GM12864 (cell line): Measurements from ENCODE around the gene FAS.

Experiments
- DNase-seq: peaks from one replicate; pipeline ENCODE4 v3.0.0-alpha.2; 2011; ENCODE audit warnings: low read depth
- H3K4me3 ChIP-seq: 2 replicates; pipeline ENCODE4 v1.5.1; 2011; ENCODE audit warnings: mild to moderate bottlenecking, low read depth, low read length, control low read depth
- CTCF ChIP-seq: IDR thresholded peaks from 2 replicates; pipeline ENCODE4 v1.5.1; 2011; ENCODE audit warnings: low read depth, mild to moderate bottlenecking, moderate library complexity, low read length, control low read depth, inconsistent platforms; ENCODE audit errors: missing control alignments

FAS gene

GRCh38 chr10:88960802-88961201 is 29.8 kb upstream of the FAS start:
- H3K4me3 ChIP-seq, result no peak overlapping the region
- DNase-seq, result no peak
- no peak for TF ChIP-seq CTCF

- H3K4me3 ChIP-seq, result no peak overlapping the region
- no peak for TF ChIP-seq CTCF
- no peak for DNase-seq
Measured at GRCh38 chr10:88961266-88961665, 29.3 kb upstream of the FAS start.

- no peak for DNase-seq
- TF ChIP-seq CTCF, result no peak
- H3K4me3 ChIP-seq, result no peak overlapping the region
Measured at GRCh38 chr10:88962336-88962735, 28.3 kb upstream of the FAS start.

- no peak for TF ChIP-seq CTCF
- H3K4me3 ChIP-seq, result no peak overlapping the region
- DNase-seq, result no peak
Measured at GRCh38 chr10:88963318-88963717, 27.3 kb upstream of the FAS start.

GRCh38 chr10:88964360-88964759 is 26.2 kb upstream of the FAS start:
- TF ChIP-seq CTCF, result no peak
- DNase-seq, result no peak
- no peak overlapping the region for H3K4me3 ChIP-seq

GRCh38 chr10:88964869-88965415 is 25.7 kb upstream of the FAS start:
- no peak for DNase-seq
- no peak overlapping the region for H3K4me3 ChIP-seq
- TF ChIP-seq CTCF, result no peak

GRCh38 chr10:88966797-88967196 is 23.8 kb upstream of the FAS start:
- no peak for DNase-seq

More at GRCh38 chr10:88966797-88967196, 23.8 kb upstream of the FAS start:
- no peak overlapping the region for H3K4me3 ChIP-seq
- no peak for TF ChIP-seq CTCF
